NCI-H510A treated with DMSO at 0.1 percent for 48 hours (cell line): Measurements from ENCODE around the gene ADPRH.
"Not testable (repeated sequence)": the region's sequence is repeated elsewhere in the genome, so short reads cannot be mapped to it uniquely, and the experiment has no call there.

Source experiments
- DNase-seq: peaks from one replicate; lab custom pipeline; 2025; lab: John Stamatoyannopoulos, UW

The ADPRH gene

GRCh38 chr3:119559441-119559963 lies 19.8 kb upstream of the ADPRH start, which contains the start of gene CD80:
Gene CD80, minus strand, starts transcription at chr3:119559614. Its CDS starts 1,886 bp downstream, at chr3:119557728.
- peak; percentile 12 for DNase-seq

GRCh38 chr3:119560160-119560559 lies 19.1 kb upstream of the ADPRH start:
- DNase-seq, result no peak

DNA sequence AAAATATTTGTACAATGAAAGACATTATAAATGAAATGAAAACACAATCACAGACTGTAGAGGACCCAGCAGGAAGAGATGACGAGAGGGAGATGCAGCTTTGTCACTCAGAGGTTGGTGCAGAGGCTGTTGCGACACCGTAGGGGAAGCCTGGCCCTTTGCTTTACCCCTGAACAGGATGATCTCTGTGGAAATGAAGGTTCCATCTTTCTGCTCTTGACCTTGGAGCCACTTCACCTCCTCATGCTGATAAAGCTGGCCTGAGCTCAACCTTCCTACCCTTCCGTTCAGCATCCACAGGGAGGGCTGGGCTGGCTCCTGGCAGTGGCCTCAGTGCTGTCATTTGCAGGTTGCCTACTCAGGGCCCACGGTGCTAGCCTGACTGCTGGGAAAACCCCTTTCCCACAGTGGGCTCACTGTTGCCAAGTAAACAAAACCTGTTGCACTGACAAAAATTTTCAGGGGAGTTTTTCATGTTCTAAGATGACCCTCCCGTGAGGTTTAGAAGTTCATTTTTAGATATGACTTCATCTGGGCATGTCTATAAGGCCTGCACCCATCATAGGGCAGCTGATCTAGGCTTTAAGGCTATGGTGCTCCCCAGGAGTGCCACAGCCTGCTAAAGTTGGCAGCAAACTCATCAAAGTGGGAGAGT lies 16.9 kb upstream of the ADPRH start:
- DNase-seq, result no peak

DNA sequence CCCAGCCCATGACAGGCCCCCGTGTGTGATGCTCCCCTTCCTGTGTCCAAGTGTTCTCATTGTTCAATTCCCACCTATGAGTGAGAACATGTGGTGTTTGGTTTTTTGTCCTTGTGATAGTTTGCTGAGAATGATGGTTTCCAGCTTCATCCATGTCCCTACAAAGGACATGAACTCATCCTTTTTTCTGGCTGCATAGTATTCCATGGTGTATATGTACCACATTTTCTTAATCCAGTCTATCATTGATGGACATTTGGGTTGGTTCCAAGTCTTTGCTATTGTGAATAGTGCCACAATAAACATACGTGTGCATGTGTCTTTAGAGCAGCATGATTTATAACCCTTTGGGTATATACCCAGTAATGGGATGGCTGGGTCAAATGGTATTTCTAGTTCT lies 16.0 kb upstream of the ADPRH start:
- DNase-seq, result not testable (repeated sequence)

DNA sequence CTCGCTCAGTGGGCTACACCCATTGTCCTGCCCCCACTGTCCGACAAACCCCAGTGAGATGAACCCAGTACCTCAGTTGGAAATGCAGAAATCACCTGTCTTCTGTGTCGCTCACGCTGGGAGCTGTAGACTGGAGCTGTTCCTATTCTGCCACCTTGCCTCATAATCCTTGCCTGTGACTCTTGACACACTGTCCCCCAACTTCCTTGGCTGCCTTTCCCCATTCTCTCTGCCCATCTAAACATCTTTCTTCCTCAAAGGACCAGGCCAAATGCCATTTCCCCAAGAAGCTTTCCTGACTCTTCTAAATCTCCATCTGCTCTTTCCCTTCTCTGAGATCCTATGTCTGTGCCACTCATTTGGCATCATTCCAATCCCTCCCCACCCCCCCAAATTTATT lies 10.1 kb upstream of the ADPRH start:
- no peak for DNase-seq

GRCh38 chr3:119570229-119570628 lies 9.1 kb upstream of the ADPRH start:
- DNase-seq, result no peak

DNA sequence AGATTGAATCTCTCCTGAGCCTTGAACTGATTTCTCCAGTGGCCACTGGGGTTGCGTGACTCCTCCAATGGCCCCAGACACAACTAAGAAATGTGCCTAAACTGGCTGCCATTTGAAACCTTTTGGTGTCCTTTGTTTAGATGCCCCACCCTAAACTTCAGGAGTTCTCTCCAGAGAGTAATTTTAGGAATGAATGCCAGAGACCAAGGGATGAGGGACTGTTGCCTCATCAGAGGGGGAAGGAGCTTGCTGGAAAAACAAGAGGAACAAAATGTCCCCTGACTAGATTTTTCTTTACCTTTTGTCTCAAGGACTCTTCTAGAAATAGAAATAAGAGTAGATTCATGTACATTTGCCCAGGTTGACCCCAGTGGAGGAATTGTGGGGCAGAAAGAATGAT lies 8.1 kb upstream of the ADPRH start:
- no peak for DNase-seq

DNA sequence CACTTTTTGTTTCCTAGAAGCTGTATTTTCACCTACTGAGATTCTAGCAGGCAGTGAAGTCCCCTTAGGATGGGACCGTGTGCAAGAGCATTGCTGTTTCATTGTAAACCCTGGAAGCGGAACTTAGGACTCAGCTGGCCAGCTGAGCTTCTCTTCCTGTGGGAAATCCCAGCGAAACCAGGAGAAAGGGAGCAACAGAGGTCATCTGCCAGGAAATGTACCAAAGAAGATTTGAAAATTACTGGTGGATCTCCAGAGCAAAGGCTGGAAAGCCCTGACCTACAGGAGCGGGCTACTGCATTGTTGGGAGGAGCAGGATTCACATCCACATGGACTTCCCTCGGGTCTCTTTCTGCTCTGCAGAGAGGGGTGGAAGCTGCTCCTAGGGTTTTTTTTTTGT lies 7.6 kb upstream of the ADPRH start:
- DNase-seq, result no peak

DNA sequence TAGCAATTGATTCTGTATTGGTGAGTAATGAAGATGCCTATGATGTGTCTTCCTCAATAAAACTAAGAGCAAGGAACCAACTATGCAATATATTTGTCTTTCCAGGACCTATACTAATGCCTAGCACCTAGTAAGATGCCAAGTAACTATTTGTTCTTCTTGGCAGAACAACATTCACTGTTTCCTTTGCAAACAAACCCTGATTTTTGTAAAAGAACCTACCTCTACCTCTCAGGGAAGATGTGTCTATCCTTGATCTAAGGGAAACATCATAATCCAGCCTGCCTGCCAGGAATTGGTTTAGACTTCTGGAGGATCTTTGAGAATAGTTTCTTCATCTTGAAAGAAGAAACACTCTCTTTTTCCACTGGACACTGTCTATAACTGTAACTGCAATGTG lies 3.8 kb upstream of the ADPRH start:
- DNase-seq, result no peak

DNA sequence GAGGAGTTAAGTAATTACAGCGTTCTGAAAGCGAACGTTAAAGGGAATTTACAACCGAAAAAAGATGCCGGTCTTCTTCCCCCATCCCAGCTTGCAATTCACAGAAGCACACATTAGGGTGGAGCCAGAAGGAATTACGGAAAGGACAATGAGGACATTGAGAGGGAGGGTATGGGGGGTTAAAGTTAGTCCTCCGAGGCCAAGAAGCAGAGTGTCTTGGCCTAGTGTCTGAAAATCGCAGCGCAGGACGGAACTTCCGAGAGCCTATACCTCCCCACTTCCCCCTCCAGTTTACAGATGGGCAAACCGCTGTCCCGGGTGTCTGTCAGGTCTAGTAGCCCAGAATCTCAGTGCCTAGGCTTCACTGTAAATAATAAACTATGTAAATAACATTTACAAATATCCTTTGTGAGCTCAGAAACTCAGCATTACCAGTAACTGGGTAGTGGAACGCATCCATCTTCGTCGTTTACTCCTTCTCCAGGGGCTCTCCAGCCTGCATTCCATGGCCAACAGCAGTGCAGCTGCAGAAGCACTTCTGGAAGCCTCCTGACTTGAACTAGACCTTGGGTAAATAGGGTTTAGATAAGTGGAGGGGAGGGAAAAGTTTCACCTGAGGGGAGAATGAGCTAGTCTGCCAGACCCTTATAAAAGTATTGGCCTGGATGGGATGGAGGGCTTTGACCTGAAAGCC lies 922 bp downstream of the ADPRH start:
- DNase-seq, result peak; percentile 6

- DNase-seq, result no peak
Measured at GRCh38 chr3:119582178-119582577, 2.9 kb downstream of the ADPRH start.

GRCh38 chr3:119585208-119585607 lies 5.9 kb downstream of the ADPRH start:
- DNase-seq, result no peak

DNA sequence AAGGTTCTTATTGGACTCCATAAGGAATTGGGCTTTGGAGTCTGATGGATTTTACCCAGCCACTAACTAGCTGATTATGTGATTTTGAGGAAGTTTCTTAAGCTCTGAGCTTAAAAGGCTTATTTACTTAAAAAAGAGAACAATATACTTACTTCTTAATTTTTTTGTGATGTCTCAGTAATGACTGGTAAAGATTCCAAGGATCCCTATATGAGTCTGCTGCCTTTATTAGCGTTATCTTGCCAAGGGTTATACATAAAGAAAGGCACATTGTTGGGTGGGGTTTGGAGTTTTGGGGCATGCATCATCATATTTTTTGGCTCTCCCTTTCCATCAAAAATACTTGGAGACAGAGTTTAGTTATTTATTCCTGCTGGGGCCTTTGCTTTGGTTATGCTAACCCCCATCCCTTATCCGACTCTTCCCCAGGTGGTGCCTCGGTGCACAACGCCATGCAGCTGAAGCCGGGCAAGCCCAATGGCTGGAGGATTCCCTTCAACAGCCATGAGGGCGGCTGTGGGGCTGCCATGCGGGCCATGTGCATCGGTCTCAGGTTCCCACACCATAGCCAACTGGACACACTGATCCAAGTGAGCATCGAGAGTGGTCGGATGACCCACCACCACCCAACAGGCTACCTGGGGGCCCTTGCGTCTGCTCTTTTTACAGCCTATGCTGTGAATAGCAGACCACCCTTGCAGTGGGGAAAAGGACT lies 6.7 kb downstream of the ADPRH start:
- no peak for DNase-seq

GRCh38 chr3:119586733-119587172 lies 7.5 kb downstream of the ADPRH start:
- DNase-seq, result no peak

- DNase-seq, result no peak
Measured at GRCh38 chr3:119588112-119588511, 8.8 kb downstream of the ADPRH start.

DNA sequence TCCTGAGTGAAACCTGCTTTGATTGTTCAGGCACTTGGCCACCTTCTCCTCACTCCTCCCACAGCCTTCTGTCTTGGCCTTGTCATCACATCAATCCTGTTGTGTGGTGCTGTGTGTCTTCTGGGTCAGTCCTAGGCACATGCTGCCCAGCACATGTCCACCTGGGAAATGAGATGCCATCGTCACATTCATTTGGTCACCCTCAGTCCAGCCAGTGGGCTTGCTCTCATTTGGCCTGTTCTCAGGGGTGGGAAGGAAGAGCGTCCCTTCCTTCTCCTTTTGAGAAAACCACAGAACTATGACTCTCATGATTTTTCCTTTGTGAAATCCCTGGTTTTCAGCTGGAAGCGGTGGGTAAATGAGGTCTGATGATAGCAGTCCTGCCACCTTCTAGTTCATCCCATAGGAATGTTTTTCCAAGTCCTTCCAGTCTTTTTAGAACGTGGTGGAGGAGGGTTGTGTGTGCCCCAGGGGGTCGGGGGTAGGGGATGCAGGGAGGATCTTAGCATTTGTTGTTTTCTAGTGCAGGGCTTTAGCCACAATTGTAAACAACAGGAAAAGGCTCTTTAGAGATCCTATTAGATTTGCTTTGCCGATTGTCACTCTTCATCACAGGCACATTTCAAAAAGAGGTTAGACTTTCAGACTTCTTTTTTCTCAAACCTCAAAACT lies 9.9 kb downstream of the ADPRH start:
- no peak for DNase-seq

GRCh38 chr3:119590706-119591105 lies 11.4 kb downstream of the ADPRH start:
- DNase-seq, result no peak

DNA sequence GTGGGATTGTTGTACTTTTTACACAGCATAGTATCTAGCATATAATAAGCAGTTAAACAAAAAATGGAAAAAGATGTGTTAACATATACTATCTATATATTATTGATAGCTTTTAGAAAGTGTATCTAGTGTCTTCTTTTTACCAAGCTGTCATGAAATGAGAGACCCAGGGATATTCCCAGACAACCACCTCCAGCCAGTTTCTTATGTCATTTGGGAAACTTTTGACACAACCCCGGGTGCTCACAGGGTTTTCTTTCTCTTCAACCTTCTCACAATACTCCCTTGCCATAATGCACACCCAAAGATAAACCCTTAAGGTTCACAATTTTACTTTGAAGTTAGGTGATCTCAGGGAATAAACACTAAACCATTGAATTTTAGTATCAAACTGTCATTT lies 13.6 kb downstream of the ADPRH start:
- no peak for DNase-seq

GRCh38 chr3:119594066-119594465 lies 14.8 kb downstream of the ADPRH start:
- no peak for DNase-seq

DNA sequence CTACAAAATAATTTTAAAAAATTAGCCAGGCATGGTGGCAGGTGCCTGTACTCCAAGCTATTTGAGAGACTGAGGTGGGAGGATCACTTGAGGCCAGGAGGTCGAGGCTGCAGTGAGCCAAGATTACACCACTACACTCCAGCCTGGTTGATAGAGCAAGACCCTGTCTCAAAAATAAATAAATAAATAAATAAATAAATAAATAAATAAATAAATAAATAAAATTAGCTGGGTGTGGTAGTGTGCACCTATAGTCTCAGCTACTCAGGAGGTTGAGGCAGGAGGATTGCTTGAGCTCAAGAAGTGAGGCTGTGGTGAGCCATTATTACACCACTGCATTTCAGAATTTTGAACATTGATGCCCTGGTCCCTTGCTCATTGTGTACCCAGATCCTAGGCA lies 15.6 kb downstream of the ADPRH start:
- not testable (repeated sequence) for DNase-seq

GRCh38 chr3:119595639-119596334 lies 16.5 kb downstream of the ADPRH start:
- DNase-seq, result no peak

- no peak for DNase-seq
Measured at GRCh38 chr3:119596398-119596797, 17.1 kb downstream of the ADPRH start.
